NCI-H1105 (cell line): ENCODE measurements around the gene PSMD8.
"Not testable (repeated sequence)": the region's sequence is repeated elsewhere in the genome, so short reads cannot be mapped to it uniquely, and the experiment has no call there.

Source experiments
- DNase-seq: peaks from one replicate; lab custom pipeline; 2025; lab: John Stamatoyannopoulos, UW

Gene PSMD8

GRCh38 chr19:38362076-38362945 lies 12.1 kb upstream of the PSMD8 start:
- peak; percentile 80 for DNase-seq

- not testable (repeated sequence) for DNase-seq
Observed at GRCh38 chr19:38362946-38363688, 11.3 kb upstream of the PSMD8 start.

- no peak for DNase-seq
Observed at GRCh38 chr19:38367041-38367440, 7.3 kb upstream of the PSMD8 start.

GRCh38 chr19:38369584-38369983 lies 4.8 kb upstream of the PSMD8 start:
- DNase-seq: no peak

GRCh38 chr19:38370299-38370698 lies 4.1 kb upstream of the PSMD8 start:
- no peak for DNase-seq

- no peak for DNase-seq
Observed at GRCh38 chr19:38371081-38371480, 3.3 kb upstream of the PSMD8 start.

- DNase-seq: no peak
Observed at GRCh38 chr19:38373907-38374331, 452 bp upstream of the PSMD8 start.

GRCh38 chr19:38375098-38375493 lies 725 bp downstream of the PSMD8 start:
- DNase-seq: no peak

- DNase-seq: no peak
Observed at GRCh38 chr19:38375748-38376147, 1.4 kb downstream of the PSMD8 start.

GRCh38 chr19:38376576-38376975 lies 2.2 kb downstream of the PSMD8 start:
- no peak for DNase-seq

GRCh38 chr19:38377052-38377451 lies 2.7 kb downstream of the PSMD8 start:
- DNase-seq: no peak

GRCh38 chr19:38378866-38379265 lies 4.5 kb downstream of the PSMD8 start:
- no peak for DNase-seq

GRCh38 chr19:38381138-38381537 lies 6.8 kb downstream of the PSMD8 start:
- DNase-seq: no peak

GRCh38 chr19:38383184-38383583 lies 8.8 kb downstream of the PSMD8 start:
- DNase-seq: no peak

- no peak for DNase-seq
Observed at GRCh38 chr19:38383743-38384142, 9.4 kb downstream of the PSMD8 start.

GRCh38 chr19:38384209-38385027 lies 10.0 kb downstream of the PSMD8 start:
- DNase-seq: no peak

- no peak for DNase-seq
Observed at GRCh38 chr19:38385057-38385803, 10.9 kb downstream of the PSMD8 start.

GRCh38 chr19:38385804-38386257 lies 11.5 kb downstream of the PSMD8 start:
- peak; percentile 75 for DNase-seq

GRCh38 chr19:38386300-38386970 lies 12.1 kb downstream of the PSMD8 start:
- DNase-seq: no peak

- DNase-seq: no peak
Observed at GRCh38 chr19:38386971-38387549, 12.7 kb downstream of the PSMD8 start.
